Neural crest cell (in vitro differentiated cells): ENCODE data around the gene DSE. TPM values are rescaled to one million over a fixed set of nuclear protein-coding genes. Genes with fewer than 3 reads are reported as not detected.

Source experiments
- DNase-seq: peaks from one replicate; pipeline ENCODE4 v3.0.0; 2021; ENCODE audit warnings: low read depth, mixed read lengths, low spot score
- H3K27ac Mint-ChIP-seq: one replicate; pipeline ENCODE4 v1.8.0; 2021; ENCODE audit warnings: mild to moderate bottlenecking, mixed read lengths; ENCODE audit not compliant: unreplicated experiment
- H3K27me3 Mint-ChIP-seq: 2 replicates; pipeline ENCODE4 v1.8.0; 2021; ENCODE audit warnings: low read depth, mild to moderate bottlenecking, mixed read lengths
- H3K36me3 Mint-ChIP-seq: 2 replicates; pipeline ENCODE4 v1.8.0; 2021; ENCODE audit warnings: low read depth, mild to moderate bottlenecking, mixed read lengths
- H3K4me1 Mint-ChIP-seq: 2 replicates; pipeline ENCODE4 v1.8.0; 2021; ENCODE audit warnings: mixed read lengths
- H3K4me3 Mint-ChIP-seq: one replicate; pipeline ENCODE4 v1.8.0; 2021; ENCODE audit warnings: mild to moderate bottlenecking, mixed read lengths
- H3K9me3 Mint-ChIP-seq: 2 replicates; pipeline ENCODE4 v1.8.0; 2021; ENCODE audit warnings: mixed read lengths
- CTCF ChIP-seq: fragments of 200-600 bp; sonication (generic); conservative IDR thresholded peaks from 2 replicates; pipeline ENCODE4 v1.5.0; 2021; ENCODE audit warnings: antibody characterized with exemption, mild to moderate bottlenecking
- total RNA-seq: library from RNA; stranded (reverse); gene quantifications from 2 replicates; pipeline ENCODE4 v1.2.1, GENCODE V29; 2021

DSE gene
- total RNA-seq, 1 donor from 2014 or later: 21.0 TPM

DNA sequence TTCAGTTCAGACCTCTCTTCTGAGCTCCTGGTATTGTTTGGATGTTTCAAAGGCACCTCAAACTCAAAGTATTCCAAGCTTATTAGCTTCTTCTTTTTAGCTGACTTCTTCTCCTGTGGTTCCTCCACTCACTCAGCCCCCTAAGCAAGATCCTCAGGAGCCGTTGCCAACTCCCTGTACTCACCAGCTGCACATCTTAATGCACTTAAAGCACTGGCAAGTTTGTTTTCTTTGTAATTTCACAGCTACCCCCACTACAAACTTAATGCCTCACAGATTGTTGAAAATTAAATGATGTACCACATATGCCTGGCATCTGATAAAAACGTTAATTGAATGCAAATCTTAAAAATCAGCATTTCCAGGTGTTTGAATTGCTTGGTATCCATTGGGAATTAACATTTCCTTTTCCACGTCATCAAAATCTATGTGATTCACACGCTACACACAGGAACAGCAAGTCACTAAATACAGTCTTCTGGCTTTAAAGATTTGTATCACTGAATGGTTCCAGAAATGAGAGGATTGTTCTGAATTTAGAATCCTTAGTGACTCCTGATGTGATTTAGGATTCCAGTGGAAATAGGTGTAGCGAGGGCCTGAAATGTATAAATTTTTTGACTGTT, 114.9 kb downstream of the DSE start:
- H3K36me3 Mint-ChIP-seq: peaks cover 8% of the 10 kb centered on the region
- H3K27ac Mint-ChIP-seq: no peak overlapping the region
- TF ChIP-seq CTCF: no peak
- H3K9me3 Mint-ChIP-seq: peaks cover 11% of the 10 kb centered on the region
- no peak overlapping the region for H3K4me3 Mint-ChIP-seq
- DNase-seq: no peak
- H3K27me3 Mint-ChIP-seq: peaks cover 6% of the 10 kb centered on the region
- no peaks in the 10 kb centered on the region for H3K4me1 Mint-ChIP-seq

GRCh38 chr6:116491610-116492330, 121.0 kb downstream of the DSE start:
- no peak for DNase-seq
- H3K4me1 Mint-ChIP-seq: peaks cover 8% of the 10 kb centered on the region
- H3K27ac Mint-ChIP-seq: no peak overlapping the region
- peaks cover 17% of the 10 kb centered on the region for H3K9me3 Mint-ChIP-seq
- H3K27me3 Mint-ChIP-seq: no peaks in the 10 kb centered on the region
- peaks cover 6% of the 10 kb centered on the region for H3K36me3 Mint-ChIP-seq
- H3K4me3 Mint-ChIP-seq: no peak overlapping the region
- no peak for TF ChIP-seq CTCF

DNA sequence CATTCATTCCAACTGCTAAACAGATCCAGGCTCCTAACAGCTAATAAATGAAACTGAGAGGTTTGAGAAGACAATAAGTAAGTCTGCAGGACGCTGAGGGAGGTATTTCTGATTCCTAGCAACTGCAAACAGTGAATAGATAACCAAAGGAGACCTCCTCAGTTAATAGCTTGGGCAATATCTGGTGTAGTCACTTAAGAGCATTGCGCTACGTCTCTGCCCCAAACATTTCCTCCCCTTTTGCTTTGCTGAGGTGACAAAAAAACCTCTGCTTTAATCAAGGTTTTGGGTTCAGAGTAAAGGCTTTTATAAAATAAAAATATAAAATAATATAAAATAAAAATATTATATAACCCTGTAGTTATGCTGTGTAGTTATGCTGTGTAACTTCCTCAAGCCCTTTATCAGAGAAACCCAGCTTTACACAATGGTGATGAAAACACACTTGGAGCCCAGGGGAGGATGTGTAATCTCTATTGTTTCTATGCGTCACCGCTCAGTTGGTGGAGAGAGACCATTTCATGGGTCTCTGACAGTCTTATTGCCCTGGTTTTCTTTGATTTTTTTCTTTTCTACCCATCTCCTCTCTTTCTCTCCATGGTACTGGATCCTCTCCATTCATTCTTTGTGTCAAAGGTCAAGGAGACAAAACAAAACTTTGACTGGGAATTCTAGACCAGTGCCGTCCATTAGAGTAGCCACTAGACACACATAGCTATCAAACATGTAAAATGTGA, 121.8 kb downstream of the DSE start:
- Mint-ChIP-seq H3K9me3 (peaks cover 15% of the 10 kb centered on the region), H3K4me1 (peaks cover 8% of the 10 kb centered on the region), H3K27me3 (no peaks in the 10 kb centered on the region), H3K4me3 (no peak overlapping the region), H3K36me3 (peaks cover 6% of the 10 kb centered on the region), H3K27ac (no peak overlapping the region)
- no peak for TF ChIP-seq CTCF
- no peak for DNase-seq

Other genes with a start within 250 kb of the DSE start
- gene COL10A1, start 244.8 kb upstream of the DSE start, total RNA-seq: not detected in 2 replicates
- gene TSPYL4, start 116.9 kb upstream of the DSE start, total RNA-seq: 55.0 and 55.6 TPM in 2 replicates
- 57.4 and 57.7 TPM in 2 replicates for gene TSPYL1, start 91.0 kb upstream of the DSE start, total RNA-seq
- gene CALHM6, start 90.4 kb downstream of the DSE start, total RNA-seq: 1.3 and 4.6 TPM in 2 replicates
- 0.33 and 0.45 TPM in 2 replicates for gene CALHM5, start 140.7 kb downstream of the DSE start, total RNA-seq
- not detected in 2 replicates for gene TRAPPC3L, start 174.7 kb downstream of the DSE start, total RNA-seq
- not detected in 2 replicates for gene CALHM4, start 182.8 kb downstream of the DSE start, total RNA-seq
- 49.6 and 49.9 TPM in 2 replicates for gene RWDD1, start 200.6 kb downstream of the DSE start, total RNA-seq
- 2.2 and 2.4 TPM in 2 replicates for gene RSPH4A, start 245.5 kb downstream of the DSE start, total RNA-seq